MCF 10A (cell line): ENCODE data around the gene CMYA5. TPM values are rescaled to one million over a fixed set of nuclear protein-coding genes. Genes with fewer than 3 reads are reported as not detected.

Experiments used
- BruUV-seq: library from RNA; stranded (reverse); fragments of 400-500 nt; replicated peaks from 2 replicates; lab custom pipeline; 2021; lab: Mats Ljungman, UMichigan
- CTCF ChIA-PET: fragments of 300-600 bp; sonication (Branson Sonifier 250); formaldehyde crosslinking; extraction: SDS; loops from one replicate; lab custom pipeline; 2021; ENCODE audit warnings: antibody characterized with exemption, inconsistent platforms; lab: Yijun Ruan, JAX
- POLR2A ChIA-PET: fragments of 300-600, 350-650 bp; sonication (Branson Sonifier 250); formaldehyde crosslinking; extraction: SDS; loops from one replicate; lab custom pipeline; 2020; ENCODE audit warnings: antibody characterized with exemption, inconsistent platforms; lab: Yijun Ruan, JAX
- DNase-seq: peaks from one replicate; pipeline ENCODE4 v3.0.0-alpha.2; 2018; ENCODE audit not compliant: unreplicated experiment
- H3K27ac Mint-ChIP-seq: one replicate; pipeline ENCODE4 v1.8.0; 2022; ENCODE audit warnings: mild to moderate bottlenecking, low read depth, mixed read lengths; ENCODE audit not compliant: unreplicated experiment
- H3K27me3 Mint-ChIP-seq: one replicate; pipeline ENCODE4 v1.8.0; 2022; ENCODE audit warnings: mixed read lengths; ENCODE audit not compliant: insufficient read depth, unreplicated experiment
- H3K36me3 Mint-ChIP-seq: one replicate; pipeline ENCODE4 v1.8.0; 2022; ENCODE audit warnings: mild to moderate bottlenecking, moderate library complexity, mixed read lengths; ENCODE audit not compliant: insufficient read depth, unreplicated experiment
- H3K4me1 Mint-ChIP-seq: one replicate; pipeline ENCODE4 v1.8.0; 2022; ENCODE audit warnings: mixed read lengths; ENCODE audit not compliant: insufficient read depth, unreplicated experiment
- H3K4me3 Mint-ChIP-seq: one replicate; pipeline ENCODE4 v1.8.0; 2022; ENCODE audit warnings: mild to moderate bottlenecking, moderate library complexity, mixed read lengths; ENCODE audit not compliant: unreplicated experiment
- H3K9me3 Mint-ChIP-seq: one replicate; pipeline ENCODE4 v1.8.0; 2022; ENCODE audit warnings: mixed read lengths; ENCODE audit not compliant: unreplicated experiment
- CTCF ChIP-seq: fragments of 200-600 bp; IDR thresholded peaks from one replicate; pipeline ENCODE4 v1.8.0; 2022; ENCODE audit warnings: antibody characterized with exemption, mild to moderate bottlenecking; ENCODE audit not compliant: unreplicated experiment
- intact Hi-C: fragments of 100-400 bp; cut with micrococcal nuclease; formaldehyde crosslinking; loops from 2 replicates; pipeline ENCODE4 v1.14.1; 2022
- total RNA-seq: library from RNA; stranded (reverse); gene quantifications from 2 replicates; pipeline ENCODE4 v1.2.3, GENCODE V29; 2022

Gene CMYA5
- total RNA-seq, 1 experiment from 2014 or later = 0.61 TPM

GRCh38 chr5:79684782-79685181 lies 4.9 kb upstream of the CMYA5 start:
- no peaks in the 10 kb centered on the region for H3K27me3 Mint-ChIP-seq
- H3K4me3 Mint-ChIP-seq = no peak overlapping the region
- no peaks in the 10 kb centered on the region for H3K4me1 Mint-ChIP-seq
- H3K36me3 Mint-ChIP-seq = peaks cover 77% of the 10 kb centered on the region
- no peak overlapping the region for H3K27ac Mint-ChIP-seq
- ChIA-PET POLR2A (interaction anchor here (0.7 kb wide), 1 partner anchor 571 kb away, joined by 4 read pairs; the partner anchor contains the start of gene SERINC5), CTCF (no interaction called here)
- H3K9me3 Mint-ChIP-seq = no peaks in the 10 kb centered on the region
- no peak for DNase-seq
- no peak for TF ChIP-seq CTCF
- no TSS peak for BruUV-seq
- intact Hi-C loops = no loop called here

GRCh38 chr5:79685627-79686026 lies 4.0 kb upstream of the CMYA5 start:
- Mint-ChIP-seq H3K27me3 (no peaks in the 10 kb centered on the region), H3K4me1 (no peaks in the 10 kb centered on the region), H3K36me3 (peaks cover 79% of the 10 kb centered on the region), H3K27ac (no peak overlapping the region), H3K4me3 (no peak overlapping the region), H3K9me3 (no peaks in the 10 kb centered on the region)
- TF ChIP-seq CTCF = no peak
- no peak for DNase-seq
- intact Hi-C loops = no loop called here
- ChIA-PET POLR2A (no interaction called here), CTCF (interaction anchor here (0.7 to 0.9 kb wide), 2 partner anchors 17 to 393 kb away, joined by 3 read pairs; no protein-coding TSS in a partner anchor)
- BruUV-seq = TSS peak; percentile 32

- Mint-ChIP-seq H3K4me1 (no peaks in the 10 kb centered on the region), H3K36me3 (peaks cover 74% of the 10 kb centered on the region), H3K4me3 (no peak overlapping the region), H3K9me3 (no peaks in the 10 kb centered on the region), H3K27me3 (no peaks in the 10 kb centered on the region), H3K27ac (no peak overlapping the region)
- no peak for DNase-seq
- CTCF ChIA-PET = interaction anchor here (0.9 kb wide), 1 partner anchor 16 kb away, joined by 3 read pairs; no protein-coding TSS in a partner anchor
- POLR2A ChIA-PET = interaction anchor here (0.6 kb wide), 1 partner anchor 9 kb away, joined by 4 read pairs; no protein-coding TSS in a partner anchor
- BruUV-seq = no TSS peak
- intact Hi-C loops = no loop called here
- no peak for TF ChIP-seq CTCF
Measured at GRCh38 chr5:79686799-79687198, 2.8 kb upstream of the CMYA5 start.

GRCh38 chr5:79687889-79688288 lies 1.7 kb upstream of the CMYA5 start:
- H3K27me3 Mint-ChIP-seq = no peaks in the 10 kb centered on the region
- POLR2A ChIA-PET = interaction anchor here (0.7 to 1.3 kb wide), 3 partner anchors 8 to 127 kb away, joined by 3 to 5 read pairs (median 3); no protein-coding TSS in a partner anchor
- H3K4me3 Mint-ChIP-seq = no peak overlapping the region
- no peaks in the 10 kb centered on the region for H3K4me1 Mint-ChIP-seq
- no peaks in the 10 kb centered on the region for H3K9me3 Mint-ChIP-seq
- BruUV-seq = no TSS peak
- H3K36me3 Mint-ChIP-seq = peaks cover 63% of the 10 kb centered on the region
- DNase-seq = no peak
- H3K27ac Mint-ChIP-seq = no peak overlapping the region
- no peak for TF ChIP-seq CTCF
- intact Hi-C loops = no loop called here
- CTCF ChIA-PET = interaction anchor here (0.7 to 0.9 kb wide), 2 partner anchors 395 to 554 kb away, joined by 3 to 4 read pairs; no protein-coding TSS in a partner anchor
